GM19438 (cell line): ENCODE measurements around the gene PROKR2.

ENCODE experiments used
- ATAC-seq: cut with Tn5 transposase; IDR thresholded peaks from one replicate; pipeline ENCODE4 v1.9.1; 2021; ENCODE audit warnings: low read depth; ENCODE audit not compliant: unreplicated experiment

Gene PROKR2

DNA sequence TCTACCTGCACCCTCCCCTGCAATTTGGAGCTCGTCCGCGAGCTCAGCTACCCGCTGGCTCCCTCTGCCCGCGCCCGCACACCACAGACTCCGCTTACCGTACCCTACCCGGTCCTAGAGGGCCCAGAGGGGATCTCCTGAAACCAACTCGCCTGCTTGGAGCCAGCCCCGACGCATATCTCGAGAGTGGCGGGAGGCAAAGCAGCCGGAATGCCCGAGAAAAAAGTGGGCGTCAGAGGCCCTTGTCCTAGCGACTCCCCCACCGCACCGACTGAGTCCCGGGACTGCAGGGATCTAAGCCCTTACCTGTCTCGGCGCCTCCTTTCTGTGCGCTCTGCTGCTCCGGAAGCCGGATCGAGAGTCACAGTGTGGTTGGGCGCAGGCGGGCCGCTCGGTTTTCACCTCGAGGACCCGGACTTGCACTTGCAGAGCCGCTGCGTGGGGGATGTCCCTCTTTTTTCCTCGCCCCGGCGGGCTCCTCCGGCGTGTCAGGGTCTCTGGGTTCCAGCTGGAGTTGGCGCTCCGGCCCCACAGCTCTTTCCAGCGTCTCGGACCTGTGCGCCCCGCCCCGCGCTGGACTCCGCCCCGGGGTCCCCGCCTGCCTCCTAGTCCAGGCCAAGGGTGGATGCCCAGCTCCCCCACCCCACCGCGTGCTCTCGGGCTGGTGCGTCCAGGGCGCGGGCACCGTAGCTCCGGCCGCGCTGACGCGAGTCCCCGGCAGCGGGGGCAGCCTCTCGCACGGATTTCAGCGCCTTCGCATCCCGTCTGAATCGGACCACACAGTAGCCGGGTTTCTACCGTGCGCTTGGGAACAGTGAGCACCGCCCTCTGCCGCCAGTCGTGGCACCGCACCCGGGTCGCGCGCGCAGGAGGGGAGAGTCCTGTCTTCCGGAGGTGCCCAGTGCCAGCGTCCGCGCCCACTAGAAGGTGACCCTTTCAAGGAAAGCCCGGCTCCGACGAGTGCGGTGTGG, at the start of gene PROKR2:
PROKR2 (minus strand) TSS at position 767 of the 971 bp plus-strand sequence. CDS start 2,585 bp downstream, outside the sequence.
- no peak for ATAC-seq

- no peak for ATAC-seq
Measured at GRCh38 chr20:5364997-5365597, 48.3 kb upstream of the PROKR2 start.

DNA sequence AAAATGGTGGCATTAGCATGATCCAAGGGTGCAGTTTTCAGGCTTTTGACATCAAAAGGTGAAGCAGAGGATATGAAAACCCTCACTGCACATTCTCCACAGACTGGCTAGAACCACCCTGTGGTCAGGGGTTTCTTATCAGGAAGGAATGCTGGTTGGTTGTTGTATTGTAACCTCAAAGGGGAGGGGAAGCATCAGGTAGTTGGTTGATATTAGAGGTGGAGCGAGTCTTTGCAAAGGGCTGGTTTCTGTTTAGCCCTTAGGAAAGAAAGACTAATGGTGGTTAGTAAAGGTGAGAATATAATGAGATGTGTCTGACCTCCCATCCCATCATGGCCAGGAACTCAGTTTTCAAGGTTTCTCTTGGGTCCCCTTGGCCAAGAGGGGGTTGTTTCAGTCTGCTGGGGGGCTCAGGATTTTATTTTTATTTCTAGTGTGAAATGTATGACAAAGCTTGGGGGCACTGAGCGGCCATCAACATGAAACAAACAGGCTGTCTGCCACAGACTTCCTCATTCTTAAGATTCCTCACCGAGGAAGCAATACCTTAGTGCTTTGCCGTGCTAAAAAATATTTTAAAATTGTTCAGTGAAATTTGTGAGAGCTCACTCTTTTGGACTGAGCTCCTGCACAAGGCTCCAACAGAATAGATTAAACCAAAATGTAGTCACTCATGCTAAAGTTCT, 47.5 kb upstream of the PROKR2 start:
- ATAC-seq = no peak

DNA sequence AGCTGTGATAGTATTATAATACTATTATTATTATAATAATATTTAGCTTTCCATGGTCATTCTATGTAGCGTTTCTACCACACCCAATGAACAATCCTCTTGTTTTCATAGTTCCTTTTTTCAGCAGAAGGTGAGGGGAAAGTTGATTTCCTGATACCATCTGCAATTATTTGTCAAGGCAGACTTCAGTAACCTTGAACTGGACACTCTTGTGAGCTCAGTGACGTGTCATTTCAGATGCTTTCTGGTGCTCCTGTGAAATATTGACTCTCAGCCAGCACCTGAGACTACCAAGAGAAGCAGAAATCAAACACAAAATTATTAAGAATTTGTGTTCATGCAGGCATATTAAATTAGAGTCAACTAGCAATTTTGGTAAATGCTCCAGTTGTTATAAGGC, 46.0 kb upstream of the PROKR2 start:
- no peak for ATAC-seq

- no peak for ATAC-seq
Measured at GRCh38 chr20:5361176-5361575, 44.4 kb upstream of the PROKR2 start.

DNA sequence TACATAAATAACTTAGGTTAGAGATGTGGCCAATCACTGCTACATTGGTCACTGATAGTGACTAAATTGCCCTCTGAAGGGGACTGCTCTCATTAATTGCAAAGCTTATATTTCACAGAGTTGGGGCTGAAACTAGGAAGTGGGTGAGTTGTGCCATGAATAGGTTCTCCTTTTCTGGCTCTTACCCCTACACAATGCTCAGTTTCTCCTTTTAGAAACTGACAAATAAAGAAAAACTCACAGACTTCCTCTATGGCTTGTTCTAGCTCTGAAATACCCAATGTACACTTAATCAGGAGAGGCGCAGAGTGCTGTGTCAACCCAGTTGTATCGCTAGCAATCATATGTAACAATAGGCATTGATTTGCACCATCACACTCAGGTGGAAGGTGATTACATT, 41.2 kb upstream of the PROKR2 start:
- no peak for ATAC-seq

DNA sequence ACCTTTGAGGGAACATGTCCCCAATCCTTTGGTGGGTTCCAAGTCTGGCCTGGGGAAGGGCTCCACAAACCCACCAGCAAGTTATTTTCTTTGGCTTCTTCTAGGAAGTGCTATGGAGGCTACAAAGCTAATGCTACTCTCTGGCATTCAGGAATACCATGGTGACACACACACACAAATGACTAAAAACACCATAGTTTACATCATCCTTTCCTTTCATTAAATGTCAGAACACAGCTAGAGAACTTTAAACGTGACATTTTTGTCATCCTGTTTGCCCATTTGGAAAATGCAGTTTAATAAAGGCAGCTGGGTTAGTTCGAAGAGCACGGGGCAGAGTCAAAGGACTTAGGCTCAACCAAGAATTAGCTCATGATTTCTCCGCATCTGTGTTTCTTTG, 40.2 kb upstream of the PROKR2 start:
- ATAC-seq = no peak

GRCh38 chr20:5354901-5355300, 38.1 kb upstream of the PROKR2 start:
- ATAC-seq = no peak

GRCh38 chr20:5353624-5354496, 37.1 kb upstream of the PROKR2 start:
- ATAC-seq = no peak

GRCh38 chr20:5349448-5349847, 32.7 kb upstream of the PROKR2 start:
- ATAC-seq = no peak

DNA sequence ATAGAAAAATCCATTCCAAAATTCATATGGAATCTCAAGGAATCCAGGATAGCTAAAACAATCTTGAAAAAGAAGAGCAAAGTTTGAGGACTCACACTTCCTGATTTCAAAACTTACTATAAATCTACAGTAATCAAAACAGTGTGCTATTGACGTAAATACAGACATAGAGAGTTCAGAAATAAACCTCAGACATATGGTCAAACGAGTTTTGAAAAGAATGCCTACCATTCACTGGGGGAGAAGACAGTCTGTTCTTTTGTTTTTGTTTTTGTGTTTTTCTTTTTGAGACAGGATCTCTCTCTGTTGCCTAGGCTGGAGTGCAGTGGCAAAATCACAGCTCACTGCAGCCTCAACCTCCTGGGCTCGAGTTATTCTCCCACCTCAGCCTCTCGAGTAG, 25.3 kb upstream of the PROKR2 start:
- no peak for ATAC-seq

GRCh38 chr20:5331340-5331739, 14.6 kb upstream of the PROKR2 start:
- no peak for ATAC-seq

DNA sequence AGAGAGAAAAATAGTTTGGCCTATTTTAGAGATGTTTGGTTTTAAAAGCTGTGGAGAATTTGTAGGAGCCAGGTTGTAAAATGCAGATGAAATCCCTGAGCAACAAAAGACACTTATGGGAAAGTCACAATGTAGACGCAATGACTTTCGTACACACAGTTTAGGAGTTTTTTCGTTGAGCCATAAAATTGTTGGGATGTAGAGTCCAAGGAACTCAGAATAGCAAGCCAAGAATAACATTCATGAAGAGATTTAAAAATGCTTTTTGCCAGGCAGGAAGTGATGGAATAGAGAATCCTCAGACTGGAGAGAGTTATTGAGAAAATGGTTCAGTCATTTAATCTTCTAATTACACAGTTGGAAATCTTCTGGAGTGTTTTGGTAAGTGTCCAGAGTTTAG, 11.5 kb upstream of the PROKR2 start:
- no peak for ATAC-seq

DNA sequence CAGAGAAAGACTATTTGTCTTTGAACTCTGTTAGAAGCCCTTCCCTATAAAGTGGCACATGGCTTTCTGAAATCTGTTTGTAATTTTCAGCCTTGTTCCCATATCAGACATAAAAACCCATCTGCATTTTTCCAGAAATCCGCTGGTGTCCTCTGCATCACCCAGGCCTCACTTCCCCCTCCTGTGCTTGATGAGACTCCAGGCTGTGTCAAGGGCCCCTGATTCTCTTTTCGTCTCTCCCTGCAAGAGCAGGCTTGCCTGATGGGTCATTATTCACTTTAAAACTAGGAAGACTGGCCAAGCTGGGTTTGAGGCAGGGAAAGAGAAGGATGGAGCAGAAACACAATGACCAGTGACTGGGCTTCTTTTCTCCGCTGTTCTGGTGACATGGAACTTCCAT, 10.6 kb upstream of the PROKR2 start:
- no peak for ATAC-seq

DNA sequence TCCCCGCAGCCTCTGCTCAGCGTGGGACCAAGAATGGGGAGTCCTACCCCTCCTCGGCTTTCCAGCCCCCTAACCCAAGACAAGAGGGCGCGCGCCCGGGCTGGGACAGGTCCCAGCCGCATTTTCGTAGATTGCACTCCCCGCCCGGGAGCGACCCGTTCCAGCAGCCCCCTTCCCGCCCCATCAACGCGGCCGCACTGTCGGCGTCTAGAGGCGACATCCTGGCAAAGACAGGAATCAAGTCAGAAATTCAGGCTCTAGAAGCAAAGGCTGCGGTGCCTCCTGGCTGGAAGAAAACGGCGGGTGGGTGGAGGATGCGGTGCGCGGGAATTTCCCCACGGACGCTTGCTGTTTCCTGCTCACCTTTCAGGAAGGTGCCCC, 957 bp downstream of the PROKR2 start:
- no peak for ATAC-seq

- ATAC-seq = no peak
Measured at GRCh38 chr20:5313916-5314315, 2.8 kb downstream of the PROKR2 start.

DNA sequence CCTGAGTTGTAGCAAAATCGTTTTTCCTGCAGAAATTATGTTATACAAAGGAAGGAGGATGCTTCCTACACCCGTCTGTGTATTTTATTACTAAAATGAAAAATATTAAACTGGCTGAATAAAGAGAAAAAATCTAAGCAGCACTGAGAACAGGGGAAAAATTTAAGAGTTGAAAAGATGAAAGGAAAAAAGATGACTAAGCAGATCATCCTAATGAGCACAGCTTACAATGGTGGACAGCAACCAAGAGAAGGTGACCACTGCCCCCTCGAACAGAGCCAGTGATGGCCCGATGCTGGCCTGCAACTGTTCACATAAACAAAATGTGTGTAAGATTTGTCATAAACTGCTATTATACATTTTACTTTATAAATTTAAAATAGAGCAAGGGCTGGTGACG, 4.2 kb downstream of the PROKR2 start:
- no peak for ATAC-seq

GRCh38 chr20:5309971-5310370, 6.8 kb downstream of the PROKR2 start:
- no peak for ATAC-seq

DNA sequence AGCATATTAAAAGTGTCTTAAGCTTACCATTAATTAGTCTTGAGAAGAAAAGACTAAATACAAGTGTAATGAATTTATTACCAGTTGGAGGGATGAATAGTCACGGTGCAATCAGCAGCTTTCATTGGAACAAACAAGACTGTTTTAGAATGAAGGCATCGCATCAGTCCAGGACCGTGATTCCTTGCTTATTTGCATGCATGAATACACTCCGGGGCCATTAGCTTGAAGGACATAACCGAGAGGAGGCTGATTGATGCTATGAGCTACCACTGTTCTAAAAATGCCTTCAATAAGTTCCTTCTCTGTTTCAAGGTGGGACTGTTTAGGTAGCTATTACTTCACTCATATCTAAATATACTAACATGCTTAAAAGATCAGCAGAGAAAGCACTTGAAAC, 17.9 kb downstream of the PROKR2 start:
- ATAC-seq = no peak

DNA sequence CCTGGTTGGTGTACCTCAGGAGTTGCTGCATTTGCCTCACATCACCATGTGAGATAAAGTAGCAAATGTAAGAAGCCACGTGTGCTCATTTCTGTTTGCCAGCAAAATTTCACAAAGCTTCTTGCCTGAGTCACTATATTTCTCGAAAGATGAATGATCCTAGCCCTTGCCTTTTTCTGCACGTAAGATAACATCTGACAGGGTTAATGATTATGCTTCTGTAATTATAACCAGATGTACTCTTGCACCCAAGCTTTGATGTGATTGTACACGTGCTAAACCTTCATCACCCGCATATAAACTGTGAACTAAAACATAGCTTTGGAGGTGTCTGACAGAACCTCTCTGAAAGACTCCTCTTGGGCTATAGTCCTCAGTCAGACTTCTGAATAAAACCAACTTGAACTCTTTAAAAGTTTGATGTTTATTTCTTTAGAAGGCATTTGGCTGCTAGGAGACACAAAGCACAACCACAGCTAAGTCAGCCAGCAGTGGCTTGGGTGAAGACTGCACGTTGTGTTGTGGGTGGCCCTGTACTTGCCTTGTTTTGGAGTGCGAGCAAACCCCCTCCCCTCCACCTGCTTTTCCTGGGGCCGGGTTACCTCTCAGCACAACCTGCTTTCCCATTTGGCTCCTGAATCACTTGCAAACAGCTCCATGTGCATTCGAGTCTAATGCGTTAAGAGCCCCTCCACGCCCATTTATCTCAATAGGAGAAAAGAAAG, 19.3 kb downstream of the PROKR2 start:
- no peak for ATAC-seq
